GM23248 (cell line): ENCODE measurements around the gene MYH7. TPM values are rescaled to one million over a fixed set of nuclear protein-coding genes. Genes with fewer than 3 reads are reported as not detected.

Source experiments
- DNase-seq: peaks from one replicate; pipeline ENCODE4 v3.0.0-alpha.2; 2015
- H2AFZ ChIP-seq: fragments of 200-600 bp; sonication (generic); 2 replicates; pipeline ENCODE4 v1.6.1; 2016; ENCODE audit warnings: antibody characterized with exemption
- H3F3A ChIP-seq: fragments of 200-600 bp; sonication (generic); 2 replicates; pipeline ENCODE4 v1.6.1; 2016; ENCODE audit warnings: mild to moderate bottlenecking, antibody characterized with exemption, mixed run types; ENCODE audit not compliant: insufficient read depth
- H3K27ac ChIP-seq: fragments of 200-600 bp; sonication (generic); 2 replicates; pipeline ENCODE4 v1.5.1; 2016; ENCODE audit warnings: mild to moderate bottlenecking
- H3K27me3 ChIP-seq: fragments of 200-600 bp; sonication (generic); replicated peaks from 2 replicates; pipeline ENCODE4 v1.6.1; 2016; ENCODE audit warnings: mild to moderate bottlenecking; ENCODE audit not compliant: insufficient read depth
- H3K36me3 ChIP-seq: fragments of 200-600 bp; sonication (generic); 2 replicates; pipeline ENCODE4 v1.6.1; 2016; ENCODE audit warnings: low read depth, mild to moderate bottlenecking
- H3K4me1 ChIP-seq: fragments of 200-600 bp; sonication (generic); 2 replicates; pipeline ENCODE4 v1.6.1; 2016; ENCODE audit warnings: mild to moderate bottlenecking; ENCODE audit not compliant: insufficient read depth
- H3K4me2 ChIP-seq: fragments of 200-600 bp; sonication (generic); one replicate; pipeline ENCODE4 v1.6.1; 2016; ENCODE audit warnings: mild to moderate bottlenecking; ENCODE audit not compliant: unreplicated experiment
- H3K4me3 ChIP-seq: fragments of 200-600 bp; sonication (generic); 2 replicates; pipeline ENCODE4 v1.5.1; 2016; ENCODE audit warnings: mild to moderate bottlenecking
- H3K79me2 ChIP-seq: fragments of 200-600 bp; sonication (generic); 2 replicates; pipeline ENCODE4 v1.6.1; 2016; ENCODE audit warnings: mild to moderate bottlenecking; ENCODE audit not compliant: insufficient read depth
- H3K9ac ChIP-seq: fragments of 200-600 bp; sonication (generic); 2 replicates; pipeline ENCODE4 v1.6.1; 2016; ENCODE audit warnings: mild to moderate bottlenecking
- H3K9me2 ChIP-seq: fragments of 200-600 bp; sonication (generic); 2 replicates; pipeline ENCODE4 v1.6.1; 2016; ENCODE audit warnings: mixed run types, mild to moderate bottlenecking, moderate library complexity; ENCODE audit not compliant: insufficient read depth
- H3K9me3 ChIP-seq: fragments of 200-600 bp; sonication (generic); one replicate; pipeline ENCODE4 v1.6.1; 2017; ENCODE audit warnings: low read depth
- H4K20me1 ChIP-seq: fragments of 200-600 bp; sonication (generic); 2 replicates; pipeline ENCODE4 v1.6.0; 2016; ENCODE audit not compliant: insufficient read depth
- EZH2 ChIP-seq: fragments of 200-600 bp; sonication (generic); IDR thresholded peaks from 2 replicates; pipeline ENCODE4 v1.6.1; 2018; ENCODE audit warnings: antibody characterized with exemption, mild to moderate bottlenecking; ENCODE audit not compliant: insufficient read depth, poor library complexity, severe bottlenecking
- EZH2phosphoT487 ChIP-seq: fragments of 200-600 bp; sonication (generic); IDR thresholded peaks from 2 replicates; pipeline ENCODE4 v1.6.1; 2018; ENCODE audit warnings: antibody characterized with exemption, moderate library complexity, mild to moderate bottlenecking, low read depth; ENCODE audit not compliant: insufficient read depth
- WGBS, 2 experiments: methylation state at CpG; one replicate each; pipeline ENCODE4 v1.1.6; 2015 to 2017; ENCODE audit warnings: low lambda C conversion rate in 2 of 2, low coverage in 1 of 2; ENCODE audit errors: missing lambda C conversion rate in 2 of 2; 5-methylcytosine and 5-hydroxymethylcytosine counted together
- in situ Hi-C: fragments of 300-500 bp; cut with MboI; formaldehyde crosslinking; loops from 2 replicates; pipeline ENCODE4 v1.15.0; 2020
- polyA plus RNA-seq: library from polyadenylated mRNA; unstranded; fragments of >200 nt; fragmentation: Nextera tagmentation; extraction: Ambion mirVana; gene quantifications from 2 replicates; pipeline ENCODE4 v1.2.1, GENCODE V29; 2016
- total RNA-seq: library from RNA; depleted of rRNA; stranded (reverse); fragments of >200 nt; shearing (Covaris generic); gene quantifications from 2 replicates; pipeline ENCODE4 v1.2.3, GENCODE V29; 2014

Gene MYH7
- total and polyA plus RNA-seq, 2 experiments from 2014 or later = not detected

GRCh38 chr14:23385642-23386265, 49.7 kb downstream of the MYH7 start:
- DNase-seq = no peak
- H3K9ac ChIP-seq = no peak overlapping the region
- H3K36me3 ChIP-seq = no peaks in the 10 kb centered on the region
- no peak overlapping the region for H2AFZ ChIP-seq
- in situ Hi-C loops = no loop called here
- no peaks in the 10 kb centered on the region for H3K79me2 ChIP-seq
- no peak overlapping the region for H3K4me2 ChIP-seq
- no peaks in the 10 kb centered on the region for H3K4me1 ChIP-seq
- no peaks in the 10 kb centered on the region for H3K9me3 ChIP-seq
- peaks cover 24% of the 10 kb centered on the region for H3K27me3 ChIP-seq
- no peak overlapping the region for H3K27ac ChIP-seq
- 53 to 61% methylated on average over 18 of the region's 18 CpGs for WGBS, 2 experiments
- H3K4me3 ChIP-seq = no peak overlapping the region
- H4K20me1 ChIP-seq = no peaks in the 10 kb centered on the region
- TF ChIP-seq EZH2phosphoT487 (no peak), EZH2 (no peak)
- no peaks in the 10 kb centered on the region for H3F3A ChIP-seq
- H3K9me2 ChIP-seq = no peaks in the 10 kb centered on the region

DNA sequence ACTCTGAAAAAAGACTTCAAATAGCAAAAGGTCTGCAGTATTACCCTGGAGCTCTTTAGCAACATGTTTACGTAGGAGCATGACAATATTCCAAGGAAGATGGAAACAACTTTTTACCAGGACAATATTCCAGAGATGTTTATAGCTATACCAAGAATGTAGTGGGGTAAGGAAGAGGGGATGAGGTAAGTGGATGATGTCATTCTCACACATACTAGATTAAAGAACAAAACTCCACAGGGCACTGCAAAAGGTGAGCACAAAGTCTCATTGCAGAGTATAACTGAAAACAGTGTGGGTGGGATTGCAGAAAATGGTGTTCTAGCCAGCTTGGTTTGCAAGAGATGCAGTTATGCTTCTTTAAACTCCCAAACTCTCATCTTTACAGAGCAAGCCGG, 50.2 kb downstream of the MYH7 start:
- DNase-seq = no peak
- H3F3A ChIP-seq = no peaks in the 10 kb centered on the region
- H3K9me3 ChIP-seq = no peaks in the 10 kb centered on the region
- in situ Hi-C loops = no loop called here
- TF ChIP-seq EZH2 = no peak
- TF ChIP-seq EZH2phosphoT487 = no peak
- no peak overlapping the region for H3K4me2 ChIP-seq
- H3K4me1 ChIP-seq = no peaks in the 10 kb centered on the region
- peaks cover 25% of the 10 kb centered on the region for H3K27me3 ChIP-seq
- H3K36me3 ChIP-seq = no peaks in the 10 kb centered on the region
- no peaks in the 10 kb centered on the region for H3K9me2 ChIP-seq
- H3K9ac ChIP-seq = no peak overlapping the region
- no peak overlapping the region for H3K27ac ChIP-seq
- no peaks in the 10 kb centered on the region for H3K79me2 ChIP-seq
- H3K4me3 ChIP-seq = no peak overlapping the region
- H4K20me1 ChIP-seq = no peaks in the 10 kb centered on the region
- no peak overlapping the region for H2AFZ ChIP-seq
- 49 to 57% methylated on average over 2 of the region's 2 CpGs for WGBS, 2 experiments

- DNase-seq = no peak
- H3K27me3 ChIP-seq = peaks cover 25% of the 10 kb centered on the region
- H3K27ac ChIP-seq = no peak overlapping the region
- H3K9me3 ChIP-seq = no peaks in the 10 kb centered on the region
- H4K20me1 ChIP-seq = no peaks in the 10 kb centered on the region
- no peak overlapping the region for H3K9ac ChIP-seq
- in situ Hi-C loops = no loop called here
- H3F3A ChIP-seq = no peaks in the 10 kb centered on the region
- TF ChIP-seq EZH2 (no peak), EZH2phosphoT487 (no peak)
- no peaks in the 10 kb centered on the region for H3K4me1 ChIP-seq
- no peaks in the 10 kb centered on the region for H3K79me2 ChIP-seq
- no peak overlapping the region for H3K4me3 ChIP-seq
- WGBS, 2 experiments = 73 to 77% methylated on average over 29 of the region's 29 CpGs
- no peaks in the 10 kb centered on the region for H3K9me2 ChIP-seq
- no peak overlapping the region for H2AFZ ChIP-seq
- no peak overlapping the region for H3K4me2 ChIP-seq
- no peaks in the 10 kb centered on the region for H3K36me3 ChIP-seq
Measured at GRCh38 chr14:23384364-23385080, 50.9 kb downstream of the MYH7 start.

DNA sequence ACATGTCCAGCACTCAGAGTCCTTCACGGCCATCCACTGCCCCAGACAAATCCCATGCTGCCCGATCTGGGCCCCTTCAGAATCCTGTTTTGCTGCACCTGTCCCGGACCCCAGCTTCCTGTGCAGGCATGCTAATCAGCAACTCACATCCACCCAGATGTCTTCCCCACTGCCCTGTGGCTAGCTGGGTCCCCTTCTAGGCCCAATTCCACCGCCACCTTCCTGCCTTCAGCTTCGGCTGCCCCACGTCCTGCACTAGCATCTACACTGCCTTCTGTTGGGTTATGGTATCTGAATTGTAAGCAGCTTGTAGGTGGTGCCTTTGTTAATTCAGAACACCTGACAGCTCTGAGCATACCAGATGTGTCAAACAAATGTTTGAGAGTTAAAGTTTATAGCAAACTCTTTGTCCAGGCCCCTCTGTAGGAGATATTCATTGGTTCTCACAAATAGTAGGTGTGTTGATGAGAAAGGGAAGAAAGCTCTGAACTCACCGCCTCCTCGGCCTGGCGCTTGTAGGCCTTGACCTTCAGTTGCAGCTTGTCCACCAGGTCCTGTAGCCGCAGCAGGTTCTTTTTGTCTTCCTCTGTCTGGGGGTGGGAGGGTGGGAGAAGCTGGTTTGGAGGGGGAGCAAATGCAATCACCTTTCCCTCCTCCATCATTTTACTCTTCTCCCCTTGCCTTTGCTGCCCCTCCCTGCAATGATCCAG, 52.6 kb downstream of the MYH7 start:
- H3K4me2 ChIP-seq = no peak overlapping the region
- H4K20me1 ChIP-seq = no peaks in the 10 kb centered on the region
- in situ Hi-C loops = no loop called here
- no peaks in the 10 kb centered on the region for H3K4me1 ChIP-seq
- peaks cover 30% of the 10 kb centered on the region for H3K27me3 ChIP-seq
- no peaks in the 10 kb centered on the region for H3K9me2 ChIP-seq
- 45 to 55% methylated on average over 10 of the region's 10 CpGs for WGBS, 2 experiments
- H3K36me3 ChIP-seq = no peaks in the 10 kb centered on the region
- no peak overlapping the region for H3K4me3 ChIP-seq
- H3K9me3 ChIP-seq = no peaks in the 10 kb centered on the region
- DNase-seq = no peak
- no peaks in the 10 kb centered on the region for H3K79me2 ChIP-seq
- no peaks in the 10 kb centered on the region for H3F3A ChIP-seq
- H3K9ac ChIP-seq = no peak overlapping the region
- no peak overlapping the region for H3K27ac ChIP-seq
- TF ChIP-seq EZH2 (no peak), EZH2phosphoT487 (no peak)
- H2AFZ ChIP-seq = no peak overlapping the region
